CD14-positive monocyte (primary cell): Measurements from ENCODE around the gene DPH7. TPM values are rescaled to one million over a fixed set of nuclear protein-coding genes. Genes with fewer than 3 reads are reported as not detected.
"Not testable (repeated sequence)": the region's sequence is repeated elsewhere in the genome, so short reads cannot be mapped to it uniquely, and the experiment has no call there.

Experiments
- DNase-seq, 3 donors: peaks; one replicate each; pipeline ENCODE4 v3.0.0-alpha.2; 2011 to 2022
- H2AFZ ChIP-seq: 2 replicates; pipeline ENCODE4 v1.6.0; 2012; ENCODE audit warnings: mild to moderate bottlenecking, low read depth, low read length, inconsistent platforms; ENCODE audit not compliant: insufficient read depth, poor library complexity, severe bottlenecking
- H3K27ac ChIP-seq, 2 donors: 1 replicate in 1 of 2; 2 replicates in 1 of 2; pipeline ENCODE4 v1.5.1; 2012 to 2013; ENCODE audit warnings: low read length in 2 of 2, control low read depth in 1 of 2, inconsistent platforms in 1 of 2, low read depth in 1 of 2, mild to moderate bottlenecking in 1 of 2
- H3K27me3 ChIP-seq, 2 donors: one replicate each; pipeline versions ENCODE4 v1.6.0 to v1.6.1; 2011 to 2013; ENCODE audit warnings: low read length in 2 of 2; ENCODE audit not compliant: control insufficient read depth in 2 of 2, insufficient read depth in 2 of 2
- H3K36me3 ChIP-seq, 2 donors: replicated peaks in 1 of 2; 1 replicate in 1 of 2; 2 replicates in 1 of 2; pipeline versions ENCODE4 v1.5.1 to v1.6.1; 2012 to 2013; ENCODE audit warnings: low read length in 2 of 2, control low read depth in 1 of 2, inconsistent platforms in 1 of 2, mild to moderate bottlenecking in 1 of 2; ENCODE audit not compliant: insufficient read depth in 2 of 2, control insufficient read depth in 1 of 2
- H3K4me1 ChIP-seq, 2 donors: 1 replicate in 1 of 2; 2 replicates in 1 of 2; pipeline versions ENCODE4 v1.5.1 to v1.6.1; 2012 to 2013; ENCODE audit warnings: low read length in 2 of 2, control low read depth in 1 of 2, inconsistent platforms in 1 of 2, mild to moderate bottlenecking in 1 of 2, moderate library complexity in 1 of 2; ENCODE audit not compliant: insufficient read depth in 2 of 2, control insufficient read depth in 1 of 2
- H3K4me2 ChIP-seq: replicated peaks from 2 replicates; pipeline ENCODE3; 2012; ENCODE audit warnings: low read length, moderate library complexity, mild to moderate bottlenecking; ENCODE audit not compliant: poor library complexity, severe bottlenecking; ENCODE audit errors: extremely low read depth
- H3K4me3 ChIP-seq, 3 experiments: fragments of 200-600 bp in 1 of 3; sonication (generic) in 1 of 3; replicated peaks in 1 of 3; 1 replicate in 2 of 3; 2 replicates in 1 of 3; pipeline ENCODE4 v1.5.1; 2011 to 2013; ENCODE audit warnings: low read length in 3 of 3, mild to moderate bottlenecking in 3 of 3, control low read depth in 2 of 3, low read depth in 2 of 3, inconsistent platforms in 1 of 3, moderate library complexity in 1 of 3
- H3K79me2 ChIP-seq: 2 replicates; pipeline ENCODE4 v1.6.0; 2012; ENCODE audit warnings: mild to moderate bottlenecking, control low read depth, inconsistent platforms, low read length, moderate library complexity; ENCODE audit not compliant: insufficient read depth
- H3K9ac ChIP-seq: 2 replicates; pipeline ENCODE4 v1.6.0; 2017; ENCODE audit warnings: low read length, mild to moderate bottlenecking; ENCODE audit not compliant: insufficient read depth, poor library complexity, severe bottlenecking
- H3K9me3 ChIP-seq, 2 donors: replicated peaks in 1 of 2; 1 replicate in 1 of 2; 2 replicates in 1 of 2; pipeline versions ENCODE4 v1.5.1 to v1.6.1; 2012 to 2013; ENCODE audit warnings: low read length in 2 of 2, control low read depth in 1 of 2; ENCODE audit not compliant: control insufficient read depth in 1 of 2, insufficient read depth in 1 of 2
- H4K20me1 ChIP-seq: 2 replicates; pipeline ENCODE4 v1.6.0; 2012; ENCODE audit warnings: mild to moderate bottlenecking, low read length, control low read depth, moderate library complexity; ENCODE audit not compliant: insufficient read depth
- H3K27ac Mint-ChIP-seq, 7 donors: one replicate each; pipeline ENCODE4 v1.8.0; 2020; ENCODE audit warnings: mild to moderate bottlenecking in 7 of 7, mixed read lengths in 7 of 7, moderate library complexity in 6 of 7, inconsistent platforms in 2 of 7
- H3K27me3 Mint-ChIP-seq, 3 donors: one replicate each; pipeline ENCODE4 v1.8.0; 2021 to 2022; ENCODE audit warnings: low read depth in 3 of 3, mild to moderate bottlenecking in 3 of 3, mixed read lengths in 3 of 3, moderate library complexity in 3 of 3, inconsistent platforms in 1 of 3
- H3K36me3 Mint-ChIP-seq, 2 donors: one replicate each; pipeline ENCODE4 v1.8.0; 2020; ENCODE audit warnings: mixed read lengths in 2 of 2, inconsistent platforms in 1 of 2, mild to moderate bottlenecking in 1 of 2
- H3K4me1 Mint-ChIP-seq: one replicate; pipeline ENCODE4 v1.8.0; 2020; ENCODE audit warnings: mild to moderate bottlenecking, mixed read lengths
- H3K4me3 Mint-ChIP-seq, 2 donors: one replicate each; pipeline ENCODE4 v1.8.0; 2020; ENCODE audit warnings: mild to moderate bottlenecking in 2 of 2, mixed read lengths in 2 of 2, moderate library complexity in 1 of 2
- H3K9me3 Mint-ChIP-seq, 7 donors: one replicate each; pipeline ENCODE4 v1.8.0; 2020 to 2022; ENCODE audit warnings: mixed read lengths in 7 of 7, mild to moderate bottlenecking in 6 of 7, moderate library complexity in 6 of 7, inconsistent platforms in 2 of 7
- CTCF ChIP-seq: fragments of 200-600 bp; IDR thresholded peaks from one replicate; pipeline ENCODE4 v1.8.0; 2022; ENCODE audit warnings: antibody characterized with exemption, mild to moderate bottlenecking
- WGBS: methylation state at CpG from one replicate; pipeline ENCODE4 v1.1.5; 2013; ENCODE audit warnings: missing lambda C conversion rate; ENCODE audit not compliant: insufficient coverage; 5-methylcytosine and 5-hydroxymethylcytosine counted together
- intact Hi-C, 2 donors: fragments of 100-400 bp; cut with micrococcal nuclease; formaldehyde crosslinking; loops; one replicate each; pipeline versions ENCODE4 v1.15.0 to v1.15.1; 2023
- polyA plus RNA-seq, 3 donors: library from polyadenylated mRNA; depleted of rRNA in 1 of 3; unstranded in 2 of 3; stranded (reverse) in 1 of 3; fragments of 300-500 nt in 2 of 3; fragments of >200 nt in 1 of 3; fragmentation: Illumina TruSeq in 2 of 3; gene quantifications; 1 replicate in 2 of 3; 2 replicates in 1 of 3; pipeline ENCODE4 v1.2.3, GENCODE V29; 2012 to 2021

Gene DPH7
- polyA plus RNA-seq, 3 donors = 13.1 to 45.6 (median 14.2) TPM

GRCh38 chr9:137511758-137512463 lies 66.8 kb downstream of the DPH7 start:
- 95% methylated on average over 19 of the region's 25 CpGs for WGBS
- intact Hi-C loops = no loop called here
- no peaks in the 10 kb centered on the region for H3K36me3 ChIP-seq
- no peaks in the 10 kb centered on the region for H3K79me2 ChIP-seq
- Mint-ChIP-seq H3K27ac (no peak overlapping the region), H3K36me3 (no peaks in the 10 kb centered on the region), H3K4me3 (no peak overlapping the region), H3K4me1 (no peaks in the 10 kb centered on the region), H3K27me3 (peaks cover 0 to 7% (median 2%) of the 10 kb centered on the region in 3 donors), H3K9me3 (peaks cover 0 to 10% (median 0%) of the 10 kb centered on the region in 7 donors)
- H2AFZ ChIP-seq = no peak overlapping the region
- no peaks in the 10 kb centered on the region for H4K20me1 ChIP-seq
- no peak for DNase-seq
- no peak overlapping the region for H3K4me3 ChIP-seq
- H3K4me1 ChIP-seq = no peaks in the 10 kb centered on the region
- H3K9ac ChIP-seq = no peak overlapping the region
- no peak overlapping the region for H3K4me2 ChIP-seq
- no peaks in the 10 kb centered on the region for H3K27me3 ChIP-seq
- no peak for TF ChIP-seq CTCF
- no peak overlapping the region for H3K27ac ChIP-seq
- no peaks in the 10 kb centered on the region for H3K9me3 ChIP-seq

GRCh38 chr9:137511126-137511525 lies 67.6 kb downstream of the DPH7 start:
- H2AFZ ChIP-seq, H3K4me3 ChIP-seq, H3K4me2 ChIP-seq, H3K4me3 Mint-ChIP-seq, intact Hi-C loops, H3K4me1 Mint-ChIP-seq, H3K27ac Mint-ChIP-seq, H3K36me3 ChIP-seq, H3K36me3 Mint-ChIP-seq, H3K27me3 ChIP-seq, H4K20me1 ChIP-seq, H3K27me3 Mint-ChIP-seq, H3K79me2 ChIP-seq, DNase-seq, H3K27ac ChIP-seq, H3K9me3 ChIP-seq, H3K9ac ChIP-seq, H3K4me1 ChIP-seq: not testable (repeated sequence)
- H3K9me3 Mint-ChIP-seq = peaks cover 0 to 16% (median 3%) of the 10 kb centered on the region in 7 donors
- 99% methylated on average over 19 of the region's 22 CpGs for WGBS
